ENCODE measurements around the gene CMTM2. TPM values are rescaled to one million over a fixed set of nuclear protein-coding genes. Genes with fewer than 3 reads are reported as not detected.
"Not testable (repeated sequence)": the region's sequence is repeated elsewhere in the genome, so short reads cannot be mapped to it uniquely, and the experiment has no call there.

Gene CMTM2
- total RNA-seq, 2 donors from 2014 or later, result not detected

GRCh38 chr16:66592241-66592640 lies 13.0 kb downstream of the CMTM2 start:
- no peak overlapping the region for H3K4me3 ChIP-seq (ENCODE audit: low read length)
- Mint-ChIP-seq H3K4me1 (no peaks in the 10 kb centered on the region), H3K27ac (no peak overlapping the region), H3K36me3 (ENCODE audit: low read depth) (no peaks in the 10 kb centered on the region), H3K27me3 (ENCODE audit: insufficient read depth) (no peaks in the 10 kb centered on the region), H3K9me3 (no peaks in the 10 kb centered on the region), H3K4me3 (no peak overlapping the region)
- H3K36me3 ChIP-seq (ENCODE audit: control insufficient read depth, insufficient read depth, low read length), result no peaks in the 10 kb centered on the region
- TF ChIP-seq CTCF (conservative IDR thresholded peaks at IDR 0.05), result no peak
- H3K27me3 ChIP-seq (ENCODE audit: control insufficient read depth, insufficient read depth, low read length, poor library complexity, severe bottlenecking), result no peaks in the 10 kb centered on the region
- no peak overlapping the region for H3K9ac ChIP-seq (ENCODE audit: extremely low read depth, low read length, poor library complexity, severe bottlenecking)
- no peak overlapping the region for H3K27ac ChIP-seq (ENCODE audit: low read depth, low read length)
- no peaks in the 10 kb centered on the region for H3K9me3 ChIP-seq (ENCODE audit: control insufficient read depth, low read length)
- no peak for DNase-seq
- H3K4me1 ChIP-seq (ENCODE audit: control insufficient read depth, insufficient read depth, low read length), result no peaks in the 10 kb centered on the region
- WGBS, 2 experiments (ENCODE audit: insufficient coverage in 1 of 2, insufficient read length in 1 of 2), result 86 to 89% methylated on average over 2 to 3 of the region's 3 CpGs

- Histone ChIP-seq H3K9me3 (ENCODE audit: control insufficient read depth, low read length) (no peaks in the 10 kb centered on the region), H3K27me3 (ENCODE audit: control insufficient read depth, insufficient read depth, low read length, poor library complexity, severe bottlenecking) (no peaks in the 10 kb centered on the region), H3K4me1 (ENCODE audit: control insufficient read depth, insufficient read depth, low read length) (no peaks in the 10 kb centered on the region), H3K27ac (ENCODE audit: low read depth, low read length) (no peak overlapping the region), H3K9ac (ENCODE audit: extremely low read depth, low read length, poor library complexity, severe bottlenecking) (no peak overlapping the region), H3K36me3 (ENCODE audit: control insufficient read depth, insufficient read depth, low read length) (no peaks in the 10 kb centered on the region), H3K4me3 (ENCODE audit: low read length) (no peak overlapping the region)
- H3K27ac Mint-ChIP-seq, result no peak overlapping the region
- TF ChIP-seq CTCF (conservative IDR thresholded peaks at IDR 0.05), result no peak
- no peak overlapping the region for H3K4me3 Mint-ChIP-seq
- 90 to 93% methylated on average over 2 to 3 of the region's 3 CpGs for WGBS, 2 experiments (ENCODE audit: insufficient coverage in 1 of 2, insufficient read length in 1 of 2)
- no peaks in the 10 kb centered on the region for H3K4me1 Mint-ChIP-seq
- no peak for DNase-seq
- no peaks in the 10 kb centered on the region for H3K27me3 Mint-ChIP-seq (ENCODE audit: insufficient read depth)
- H3K36me3 Mint-ChIP-seq (ENCODE audit: low read depth), result no peaks in the 10 kb centered on the region
- H3K9me3 Mint-ChIP-seq, result no peaks in the 10 kb centered on the region
These were observed 13.6 kb downstream of the CMTM2 start for GRCh38 chr16:66592814-66593213.

DNA sequence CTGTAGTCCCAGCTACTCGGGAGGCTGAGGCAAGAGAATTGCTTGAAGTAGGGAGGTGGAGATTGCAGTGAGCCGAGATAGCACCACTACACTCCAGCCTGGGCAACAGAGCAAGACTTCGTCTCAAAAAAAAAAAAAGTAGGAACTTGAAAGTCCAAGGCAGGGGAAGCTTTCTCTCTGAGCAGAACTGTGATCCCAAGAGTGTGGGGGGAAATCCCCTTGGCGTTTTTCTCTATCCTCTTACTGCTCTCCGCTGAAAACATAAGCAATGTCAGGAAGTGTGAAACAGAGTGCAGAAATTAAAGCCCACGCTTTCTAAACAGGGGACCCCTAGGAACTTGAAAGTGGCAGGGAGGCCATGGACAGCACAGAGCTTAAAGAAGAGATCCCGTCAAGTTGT lies 15.5 kb downstream of the CMTM2 start:
- Histone ChIP-seq H3K27ac (ENCODE audit: low read depth, low read length) (no peak overlapping the region), H3K4me3 (ENCODE audit: low read length) (no peak overlapping the region), H3K9ac (ENCODE audit: extremely low read depth, low read length, poor library complexity, severe bottlenecking) (no peak overlapping the region), H3K36me3 (ENCODE audit: control insufficient read depth, insufficient read depth, low read length) (no peaks in the 10 kb centered on the region), H3K27me3 (ENCODE audit: control insufficient read depth, insufficient read depth, low read length, poor library complexity, severe bottlenecking) (no peaks in the 10 kb centered on the region), H3K9me3 (ENCODE audit: control insufficient read depth, low read length) (no peaks in the 10 kb centered on the region), H3K4me1 (ENCODE audit: control insufficient read depth, insufficient read depth, low read length) (no peaks in the 10 kb centered on the region)
- Mint-ChIP-seq H3K36me3 (ENCODE audit: low read depth) (no peaks in the 10 kb centered on the region), H3K27ac (no peak overlapping the region), H3K9me3 (no peaks in the 10 kb centered on the region), H3K4me1 (no peaks in the 10 kb centered on the region), H3K4me3 (no peak overlapping the region), H3K27me3 (ENCODE audit: insufficient read depth) (peaks cover 2% of the 10 kb centered on the region)
- 88 to 92% methylated on average over 7 of the region's 7 CpGs for WGBS, 2 experiments (ENCODE audit: insufficient coverage in 1 of 2, insufficient read length in 1 of 2)
- no peak for TF ChIP-seq CTCF (conservative IDR thresholded peaks at IDR 0.05)
- no peak for DNase-seq

DNA sequence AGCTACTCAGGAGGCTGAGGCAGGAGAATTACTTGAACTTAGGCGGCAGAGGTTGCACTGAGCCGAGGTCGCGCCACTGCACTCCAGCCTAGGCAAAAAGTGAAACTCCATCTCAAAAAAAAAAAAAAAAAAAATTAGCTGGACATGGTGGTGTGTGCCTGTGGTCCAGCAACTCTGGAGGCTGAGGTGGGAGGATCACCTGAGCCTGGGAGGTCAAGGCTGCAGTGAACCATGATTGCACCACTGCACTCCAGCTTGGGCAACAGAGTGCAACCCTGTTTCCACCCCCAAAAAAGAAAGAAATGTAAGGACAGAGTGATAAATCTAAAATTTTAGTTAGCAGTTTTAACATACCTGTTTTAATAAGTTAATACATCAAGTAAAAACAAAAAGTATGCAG lies 17.3 kb downstream of the CMTM2 start:
- H3K4me3 Mint-ChIP-seq; H3K27me3 ChIP-seq (ENCODE audit: control insufficient read depth, insufficient read depth, low read length, poor library complexity, severe bottlenecking); H3K9me3 Mint-ChIP-seq; H3K36me3 Mint-ChIP-seq (ENCODE audit: low read depth); H3K36me3 ChIP-seq (ENCODE audit: control insufficient read depth, insufficient read depth, low read length); H3K4me3 ChIP-seq (ENCODE audit: low read length); H3K27me3 Mint-ChIP-seq (ENCODE audit: insufficient read depth); H3K9me3 ChIP-seq (ENCODE audit: control insufficient read depth, low read length); H3K4me1 Mint-ChIP-seq; H3K27ac ChIP-seq (ENCODE audit: low read depth, low read length); H3K9ac ChIP-seq (ENCODE audit: extremely low read depth, low read length, poor library complexity, severe bottlenecking); DNase-seq; H3K4me1 ChIP-seq (ENCODE audit: control insufficient read depth, insufficient read depth, low read length); H3K27ac Mint-ChIP-seq: not testable (repeated sequence)
- 92% methylated on average over 1 of the region's 4 CpGs; no CpG with 5 or more reads in 1 of the 2 experiments for whole genome bisulfite sequencing, 2 experiments (ENCODE audit: insufficient coverage in 1 of 2, insufficient read length in 1 of 2)

Data from endodermal cell (in vitro differentiated cells).